HFF-Myc (cell line): Measurements from ENCODE around the gene PPOX.

ENCODE experiments used
- DNase-seq: peaks from one replicate; pipeline ENCODE4 v3.0.0-alpha.2; 2011; ENCODE audit warnings: low read depth; ENCODE audit errors: extremely low read depth
- H3K4me3 ChIP-seq: replicated peaks from 2 replicates; pipeline ENCODE4 v1.5.1; 2011; ENCODE audit warnings: low read depth, mild to moderate bottlenecking, control low read depth, low read length
- TF ChIP-seq, protein P1 (sequence below): IDR thresholded peaks from 2 replicates; pipeline ENCODE4 v1.5.1; 2012; ENCODE audit warnings: mild to moderate bottlenecking, low read depth, low read length, control low read depth; ENCODE audit errors: missing control alignments

PPOX gene

GRCh38 chr1:161182214-161182613, 16.0 kb downstream of the PPOX start:
- DNase-seq = no peak
- TF ChIP-seq, protein P1, sequence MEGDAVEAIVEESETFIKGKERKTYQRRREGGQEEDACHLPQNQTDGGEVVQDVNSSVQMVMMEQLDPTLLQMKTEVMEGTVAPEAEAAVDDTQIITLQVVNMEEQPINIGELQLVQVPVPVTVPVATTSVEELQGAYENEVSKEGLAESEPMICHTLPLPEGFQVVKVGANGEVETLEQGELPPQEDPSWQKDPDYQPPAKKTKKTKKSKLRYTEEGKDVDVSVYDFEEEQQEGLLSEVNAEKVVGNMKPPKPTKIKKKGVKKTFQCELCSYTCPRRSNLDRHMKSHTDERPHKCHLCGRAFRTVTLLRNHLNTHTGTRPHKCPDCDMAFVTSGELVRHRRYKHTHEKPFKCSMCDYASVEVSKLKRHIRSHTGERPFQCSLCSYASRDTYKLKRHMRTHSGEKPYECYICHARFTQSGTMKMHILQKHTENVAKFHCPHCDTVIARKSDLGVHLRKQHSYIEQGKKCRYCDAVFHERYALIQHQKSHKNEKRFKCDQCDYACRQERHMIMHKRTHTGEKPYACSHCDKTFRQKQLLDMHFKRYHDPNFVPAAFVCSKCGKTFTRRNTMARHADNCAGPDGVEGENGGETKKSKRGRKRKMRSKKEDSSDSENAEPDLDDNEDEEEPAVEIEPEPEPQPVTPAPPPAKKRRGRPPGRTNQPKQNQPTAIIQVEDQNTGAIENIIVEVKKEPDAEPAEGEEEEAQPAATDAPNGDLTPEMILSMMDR = no peak
- no peak overlapping the region for H3K4me3 ChIP-seq

DNA sequence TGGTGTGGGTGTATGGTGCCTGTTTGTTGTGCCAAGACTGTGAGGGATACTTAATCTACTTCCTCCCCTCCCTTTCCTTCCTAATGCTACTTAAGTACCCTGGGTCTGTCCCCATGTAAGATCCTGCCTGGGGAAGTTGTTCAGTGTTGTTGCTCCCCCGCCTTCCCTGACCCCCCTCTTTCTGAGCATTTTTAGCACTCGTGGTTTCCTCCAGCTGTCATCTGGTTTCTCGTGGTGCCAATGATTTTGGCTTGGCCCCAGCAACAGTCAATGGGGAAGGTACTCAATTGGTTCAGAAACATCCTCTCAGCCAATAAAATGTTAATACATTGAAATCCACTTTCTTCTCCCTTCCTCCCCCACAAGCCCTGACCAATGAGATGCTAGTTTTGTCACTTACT, 19.1 kb downstream of the PPOX start:
- TF ChIP-seq, protein P1 = no peak
- DNase-seq = peak; percentile 67
- H3K4me3 ChIP-seq = no peak overlapping the region

DNA sequence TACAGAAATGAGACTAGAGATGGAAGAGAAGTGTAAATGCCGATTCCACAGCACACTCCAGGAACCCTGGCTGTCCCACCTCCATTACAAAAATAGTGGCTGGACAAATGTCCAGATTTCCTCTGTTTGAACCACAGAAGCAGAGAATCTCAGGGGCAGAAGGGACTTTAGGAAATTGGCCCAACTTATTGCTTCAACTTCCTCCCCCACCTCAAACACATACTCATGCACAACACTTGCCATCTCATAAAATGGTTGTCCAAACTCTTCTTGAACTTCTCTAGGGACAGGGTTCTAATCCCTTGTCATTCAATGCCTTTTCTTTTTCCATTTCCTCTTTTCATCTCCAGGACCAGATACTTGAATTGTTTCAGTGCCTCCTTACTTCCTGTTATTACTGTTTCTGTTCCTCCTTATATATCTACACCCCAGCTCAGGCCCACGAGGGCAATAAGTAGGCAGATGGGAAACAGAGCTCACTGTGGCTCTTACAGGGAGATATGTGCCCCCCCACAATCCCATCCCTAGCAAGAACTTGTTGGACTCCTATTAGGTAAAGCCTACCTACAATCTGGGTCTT, 19.6 kb downstream of the PPOX start:
- TF ChIP-seq, protein P1 = no peak
- H3K4me3 ChIP-seq = no peak overlapping the region
- no peak for DNase-seq

- TF ChIP-seq, protein P1 = no peak
- H3K4me3 ChIP-seq = no peak overlapping the region
- DNase-seq = no peak
These were observed 21.1 kb downstream of the PPOX start for GRCh38 chr1:161187311-161187710.

GRCh38 chr1:161188381-161188780, 22.2 kb downstream of the PPOX start:
- no peak for DNase-seq
- TF ChIP-seq, protein P1 = no peak

DNA sequence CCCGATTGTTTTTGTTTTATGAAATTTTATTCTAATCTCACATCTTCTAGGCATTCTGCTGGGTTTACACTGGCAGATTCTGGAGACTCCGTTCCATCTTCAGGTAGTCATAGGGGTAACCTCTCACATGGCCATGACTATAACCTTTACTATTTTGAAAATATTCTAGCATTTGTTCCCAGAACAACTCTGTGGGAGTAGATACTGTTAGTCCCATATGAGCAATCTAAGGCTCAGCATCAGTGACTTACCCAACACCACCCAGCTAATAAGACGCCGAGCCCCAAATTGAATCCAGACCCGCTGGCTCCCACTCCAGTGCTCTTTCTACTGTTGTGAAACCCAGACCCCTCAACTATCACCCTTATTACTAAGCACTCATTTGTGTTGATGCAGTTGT, 22.8 kb downstream of the PPOX start:
- TF ChIP-seq, protein P1 = no peak
- H3K4me3 ChIP-seq = no peak overlapping the region
- no peak for DNase-seq

More at GRCh38 chr1:161188381-161188780, 22.2 kb downstream of the PPOX start:
- H3K4me3 ChIP-seq = no peak overlapping the region

- TF ChIP-seq, protein P1 = no peak
- H3K4me3 ChIP-seq = no peak overlapping the region
- no peak for DNase-seq
These were observed 24.8 kb downstream of the PPOX start for GRCh38 chr1:161190962-161191521.
